GM12878 (cell line): ENCODE data around the gene SLC15A1. TPM values are rescaled to one million over a fixed set of nuclear protein-coding genes. Genes with fewer than 3 reads are reported as not detected.

Source experiments
- ATAC-seq: fragments of 200-7000 bp; cut with Tn5 transposase; 3 replicates; pipeline ENCODE4 v1.9.1; 2020; ENCODE audit warnings: mild to moderate bottlenecking, moderate library complexity
- BruUV-seq: library from RNA; stranded (reverse); fragments of 400-500 nt; replicated peaks from 2 replicates; lab custom pipeline; 2021; lab: Mats Ljungman, UMichigan
- CTCF ChIA-PET: fragments of 300-600 bp; sonication (Branson Sonifier 250); formaldehyde crosslinking; extraction: SDS; loops from one replicate; lab custom pipeline; 2021; ENCODE audit warnings: inconsistent platforms; lab: Yijun Ruan, JAX
- POLR2A ChIA-PET: fragments of 350-600 bp; formaldehyde crosslinking; extraction: SDS; loops from one replicate; lab custom pipeline; 2021; ENCODE audit warnings: inconsistent platforms; lab: Charles Lee
- RAD21 ChIA-PET: fragments of 300-600 bp; sonication (Branson Sonifier 250); formaldehyde crosslinking; loops from one replicate; lab custom pipeline; 2023; ENCODE audit warnings: antibody characterized with exemption; ENCODE audit not compliant: unreplicated experiment; lab: Charles Lee
- SMC1A ChIA-PET: fragments of 300-600 bp; sonication (Branson Sonifier 250); formaldehyde crosslinking; loops from one replicate; lab custom pipeline; 2023; ENCODE audit not compliant: unreplicated experiment, uncharacterized antibody; lab: Charles Lee
- DNase-seq: peaks from one replicate; pipeline ENCODE4 v3.0.0-alpha.2; 2011; ENCODE audit warnings: low read depth, low spot score
- FAIRE-seq: peaks from 3 replicates; lab custom pipeline; 2011; peaks lifted over from hg19 to GRCh38; lab: Jason Lieb, UNC
- H2AFZ ChIP-seq: 2 replicates; pipeline ENCODE4 v1.6.0; 2011; ENCODE audit warnings: low read depth, low read length, control low read depth; ENCODE audit not compliant: control insufficient read depth
- H3K27ac ChIP-seq: 2 replicates; pipeline ENCODE4 v1.5.1; 2011; ENCODE audit warnings: control low read depth; ENCODE audit not compliant: control insufficient read depth, insufficient read depth
- H3K27me3 ChIP-seq, 2 experiments: replicated peaks in 1 of 2; 2 replicates each; pipeline versions ENCODE4 v1.6.0 to v1.6.1; 2011; ENCODE audit warnings: low read length in 1 of 2; ENCODE audit not compliant: control insufficient read depth in 2 of 2, insufficient read depth in 2 of 2
- H3K36me3 ChIP-seq, 2 experiments: 2 replicates each; pipeline ENCODE4 v1.5.1; 2011; ENCODE audit warnings: low read length in 1 of 2; ENCODE audit not compliant: control insufficient read depth in 2 of 2, insufficient read depth in 2 of 2
- H3K4me1 ChIP-seq: 2 replicates; pipeline ENCODE4 v1.6.1; 2011; ENCODE audit warnings: mild to moderate bottlenecking, low read length, moderate library complexity, mixed read lengths; ENCODE audit not compliant: control insufficient read depth, insufficient read depth
- H3K4me2 ChIP-seq: 2 replicates; pipeline ENCODE4 v1.6.0; 2011; ENCODE audit warnings: control low read depth; ENCODE audit not compliant: control insufficient read depth, insufficient read depth
- H3K4me3 ChIP-seq: fragments of 200-600 bp; sonication (generic); 2 replicates; pipeline ENCODE4 v1.5.1; 2016
- H3K79me2 ChIP-seq: 2 replicates; pipeline ENCODE4 v1.6.0; 2011; ENCODE audit warnings: low read length; ENCODE audit not compliant: control insufficient read depth, insufficient read depth
- H3K9ac ChIP-seq: 2 replicates; pipeline ENCODE4 v1.8.0; 2011; ENCODE audit warnings: low read length, control low read depth, mixed read lengths; ENCODE audit not compliant: control insufficient read depth, insufficient read depth
- H3K9me3 ChIP-seq: replicated peaks from 3 replicates; pipeline ENCODE4 v1.5.1; 2011; ENCODE audit warnings: mild to moderate bottlenecking, low read length; ENCODE audit not compliant: control insufficient read depth, insufficient read depth
- H4K20me1 ChIP-seq: 2 replicates; pipeline ENCODE4 v1.6.0; 2011; ENCODE audit not compliant: control insufficient read depth, insufficient read depth
- BHLHE40 ChIP-seq, 2 experiments: fragments of 450-650 bp in 1 of 2; IDR thresholded peaks; 2 replicates each; pipeline ENCODE4 v1.6.1; 2011 to 2017; ENCODE audit warnings: low read depth in 2 of 2, borderline replicate concordance in 1 of 2, improper control_type of control experiment in 1 of 2, low read length in 1 of 2, mild to moderate bottlenecking in 1 of 2
- CUX1 ChIP-seq: IDR thresholded peaks from 2 replicates; pipeline ENCODE4 v1.6.1; 2012; ENCODE audit warnings: improper control_type of control experiment, low read depth, low read length; ENCODE audit not compliant: insufficient replicate concordance
- E2F4 ChIP-seq: IDR thresholded peaks from 2 replicates; pipeline ENCODE4 v1.6.1; 2012; ENCODE audit warnings: low read depth, low read length, improper control_type of control experiment
- FOXK2 ChIP-seq: fragments of 450-650 bp; IDR thresholded peaks from 2 replicates; pipeline ENCODE4 v1.6.1; 2017; ENCODE audit warnings: mild to moderate bottlenecking, moderate library complexity
- HDAC2 ChIP-seq: fragments of 200-600 bp; sonication (generic); IDR thresholded peaks from 2 replicates; pipeline ENCODE4 v1.6.1; 2017
- MTA3 ChIP-seq: IDR thresholded peaks from 2 replicates; pipeline ENCODE4 v1.6.1; 2012; ENCODE audit warnings: low read length, inconsistent platforms, borderline replicate concordance
- RAD21 ChIP-seq: IDR thresholded peaks from 2 replicates; pipeline ENCODE4 v1.6.1; 2011; ENCODE audit warnings: mild to moderate bottlenecking, low read depth, low read length, moderate library complexity; ENCODE audit not compliant: insufficient read depth
- RELA ChIP-seq: fragments of 450-650 bp; IDR thresholded peaks from 2 replicates; pipeline ENCODE4 v1.8.0; 2014; ENCODE audit warnings: borderline replicate concordance; ENCODE audit not compliant: partially characterized antibody
- WGBS: methylation state at CpG from one replicate; pipeline ENCODE4 v1.1.6; 2016; ENCODE audit warnings: low lambda C conversion rate; ENCODE audit not compliant: insufficient replicate concordance, insufficient coverage; ENCODE audit errors: missing lambda C conversion rate; 5-methylcytosine and 5-hydroxymethylcytosine counted together
- in situ Hi-C: fragments of 300-500 bp; cut with MboI; formaldehyde crosslinking; loops from 9 replicates; pipeline ENCODE4 v1.14.3; 2018; ENCODE audit warnings: mixed read lengths
- intact Hi-C: fragments of 100-400 bp; cut with micrococcal nuclease; formaldehyde crosslinking; loops from one replicate; pipeline ENCODE4 v1.14.2; 2022; ENCODE audit not compliant: unreplicated experiment
- polyA plus RNA-seq, 11 experiments: library from polyadenylated mRNA; depleted of rRNA in 4 of 11; unstranded in 6 of 11; stranded (reverse) in 5 of 11; fragments of >200 nt; fragmentation: Nextera tagmentation in 4 of 11; fragmentation: Illumina TruSeq in 1 of 11; extraction: Ambion mirVana in 4 of 11; extraction: Trizol in 1 of 11; gene quantifications; 1 replicate in 1 of 11; 2 replicates in 10 of 11; pipeline versions ENCODE4 v1.2.1 to v1.2.3, GENCODE V29; 2011 to 2016; ENCODE audit warnings: inconsistent platforms in 2 of 11, missing spikeins in 2 of 11, low read depth in 1 of 11
- total RNA-seq, 4 experiments: library from RNA; depleted of rRNA in 3 of 4; stranded (reverse); fragments of >200 nt in 3 of 4; fragmentation: Illumina TruSeq in 1 of 4; extraction: Trizol in 1 of 4; gene quantifications; 2 replicates each; pipeline versions ENCODE4 v1.2.1 to v1.2.3, GENCODE V29; 2013 to 2021

Gene SLC15A1
- total and polyA plus RNA-seq, 10 of the 15 experiments (the other 5 are each of a cell fraction or from before 2014, with no cell fraction given), result not detected

- no peaks in the 10 kb centered on the region for H4K20me1 ChIP-seq
- H3K27ac ChIP-seq, result no peak overlapping the region
- H3K9ac ChIP-seq, result no peak overlapping the region
- intact Hi-C loops (no loop called here), in situ Hi-C loops (no loop called here)
- WGBS, result 25% methylated on average over 11 of the region's 11 CpGs
- no peaks in the 10 kb centered on the region for H3K27me3 ChIP-seq
- POLR2A ChIA-PET, result no interaction called here
- FAIRE-seq (no peak), DNase-seq (no peak), ATAC-seq (no peak)
- no peak overlapping the region for H3K4me2 ChIP-seq
- no TSS peak for BruUV-seq
- no peaks in the 10 kb centered on the region for H3K36me3 ChIP-seq
- TF ChIP-seq HDAC2 (no peak), BHLHE40 (IDR thresholded peaks at IDR 0.05; ENCODE audit: borderline replicate concordance in 1 of 2, low read depth in 2 of 2, low read length in 1 of 2) (no peak), RELA (no peak), E2F4 (no peak), CUX1 (no peak), FOXK2 (no peak), MTA3 (no peak), RAD21 (no peak)
- RAD21 ChIA-PET, result no interaction called here
- H2AFZ ChIP-seq, result no peak overlapping the region
- no peaks in the 10 kb centered on the region for H3K4me1 ChIP-seq
- no peak overlapping the region for H3K4me3 ChIP-seq
- no peaks in the 10 kb centered on the region for H3K9me3 ChIP-seq
- H3K79me2 ChIP-seq, result no peaks in the 10 kb centered on the region
- CTCF ChIA-PET, result interaction anchor here (1.5 kb wide), 1 partner anchor 47 kb away, joined by 5 read pairs; no protein-coding TSS in a partner anchor
- SMC1A ChIA-PET, result interaction anchor here (1.0 to 1.3 kb wide), 3 partner anchors 8 to 50 kb away, joined by 3 read pairs; no protein-coding TSS in a partner anchor
Measured at GRCh38 chr13:98792785-98793495, 40.5 kb upstream of the SLC15A1 start.
